ENCODE measurements around the gene ESRRA. TPM values are rescaled to one million over a fixed set of nuclear protein-coding genes. Genes with fewer than 3 reads are reported as not detected.

The ESRRA gene
- total and polyA plus RNA-seq, 9 of the 15 experiments (the other 6 are each of a cell fraction or from before 2014, with no cell fraction given): 0.27 to 89.7 (median 23.7) TPM

GRCh38 chr11:64341851-64342791 lies 36.8 kb downstream of the ESRRA start (continued):
- TF ChIP-seq IRF1 (CRISPR knock-in tag; IDR thresholded peaks at IDR 0.05; ENCODE audit: borderline replicate concordance): no peak
- peak; percentile 84 for TF ChIP-seq RBFOX2 (IDR thresholded peaks at IDR 0.05; ENCODE audit: low read depth, low read length)
- TF ChIP-seq NONO (IDR thresholded peaks at IDR 0.05; ENCODE audit: low read depth in 2 of 2, low read length in 1 of 2): peak in 1 of 2 experiments; percentile 61; a peak in 1 of 4 replicates
- no peak for TF ChIP-seq ZNF609 (CRISPR knock-in tag; IDR thresholded peaks at IDR 0.05; ENCODE audit: borderline replicate concordance)
- TF ChIP-seq RBBP5 (IDR thresholded peaks at IDR 0.05; ENCODE audit: borderline replicate concordance, insufficient read depth, low read length, poor library complexity, severe bottlenecking): peak; percentile 49
- TF ChIP-seq CREBBP (IDR thresholded peaks at IDR 0.05; ENCODE audit: low read depth, low read length): no peak
- TF ChIP-seq GABPB2 (CRISPR knock-in tag; conservative IDR thresholded peaks at IDR 0.05): 0 out of 2 replicates have a peak, but pooled peaks have one; percentile 60
- TF ChIP-seq SAP30 (IDR thresholded peaks at IDR 0.05; ENCODE audit: borderline replicate concordance, insufficient read depth, low read depth, low read length, poor library complexity, severe bottlenecking): no peak
- TF ChIP-seq POLR3A (IDR thresholded peaks at IDR 0.05; ENCODE audit: borderline replicate concordance, extremely low read depth, insufficient read depth, insufficient read length): no peak
- no peak for TF ChIP-seq PHTF2 (CRISPR knock-in tag; IDR thresholded peaks at IDR 0.05)
- TF ChIP-seq ZBTB11 (CRISPR knock-in tag; IDR thresholded peaks at IDR 0.05): no peak
- TF ChIP-seq MBD2 (IDR thresholded peaks at IDR 0.05; ENCODE audit: borderline replicate concordance, low read depth): no peak
- TF ChIP-seq IRF2 (CRISPR knock-in tag; IDR thresholded peaks at IDR 0.05): no peak
